Activated CD4-positive, alpha-beta T cell treated with anti-CD3 and anti-CD28 coated beads, Interleukin-2, amount 50 U/mL, for 16 hours (primary cell): ENCODE measurements around the gene ZNHIT6.
"Not testable (repeated sequence)": the region's sequence is repeated elsewhere in the genome, so short reads cannot be mapped to it uniquely, and the experiment has no call there.

Experiments used
- DNase-seq: peaks from one replicate; pipeline ENCODE4 v3.0.0-alpha.2; 2020

ZNHIT6 gene

DNA sequence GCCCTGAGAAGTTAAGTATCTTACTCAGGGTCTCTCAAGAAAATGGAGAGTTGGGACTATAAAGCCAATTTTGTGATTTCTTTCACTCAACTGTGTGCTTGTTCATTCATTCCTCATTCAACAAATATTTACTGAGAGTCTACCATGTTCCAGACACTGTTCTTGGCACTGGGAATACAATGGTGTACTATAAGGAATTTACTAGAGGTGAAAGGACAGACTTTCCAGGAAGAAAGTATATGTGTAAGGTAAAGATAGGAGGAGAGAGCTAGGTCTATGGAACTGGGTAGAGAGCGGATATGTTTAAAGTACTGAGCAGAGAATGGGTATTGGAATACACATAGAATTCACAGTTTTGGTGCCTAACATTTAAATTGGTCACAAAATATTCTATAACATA is 42.3 kb downstream of the ZNHIT6 start:
- DNase-seq: no peak

DNA sequence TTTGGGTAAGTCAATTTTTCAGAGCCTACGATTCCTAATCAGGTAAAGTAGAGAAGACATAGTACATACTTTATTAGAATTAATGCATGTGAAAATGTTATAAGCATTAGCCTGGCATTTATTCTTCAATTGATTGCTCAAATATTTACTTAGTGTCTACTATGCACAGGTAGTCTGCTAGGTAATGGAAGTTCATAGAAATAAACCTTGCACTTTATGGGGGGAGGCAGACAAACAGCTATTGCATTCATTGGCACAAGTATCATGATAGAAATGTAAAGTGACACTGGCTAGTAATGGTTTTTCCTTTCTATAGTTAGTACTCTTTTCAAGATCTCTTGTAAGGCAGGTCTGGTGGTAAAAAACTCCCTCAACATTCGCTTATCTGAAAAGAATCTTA is 44.9 kb downstream of the ZNHIT6 start:
- no peak for DNase-seq

DNA sequence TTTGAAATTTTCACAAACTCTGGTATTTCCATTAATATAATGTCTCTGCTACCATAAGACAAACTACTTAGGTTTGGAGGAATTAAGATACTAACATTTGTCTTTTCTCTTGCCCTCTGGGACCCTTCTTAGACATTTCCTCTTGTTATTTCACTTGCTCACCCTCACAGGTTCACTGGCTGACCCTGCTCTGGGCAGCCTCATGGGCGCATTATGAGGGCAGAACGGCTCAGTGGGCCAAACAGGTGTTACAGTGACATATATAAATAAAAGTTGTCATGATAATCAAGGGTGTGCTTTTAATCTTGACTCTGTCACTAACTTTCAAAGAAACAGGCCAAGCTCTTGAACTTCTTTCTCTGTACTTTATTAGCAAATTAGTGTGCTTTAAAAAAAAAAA is 46.5 kb downstream of the ZNHIT6 start:
- no peak for DNase-seq

DNA sequence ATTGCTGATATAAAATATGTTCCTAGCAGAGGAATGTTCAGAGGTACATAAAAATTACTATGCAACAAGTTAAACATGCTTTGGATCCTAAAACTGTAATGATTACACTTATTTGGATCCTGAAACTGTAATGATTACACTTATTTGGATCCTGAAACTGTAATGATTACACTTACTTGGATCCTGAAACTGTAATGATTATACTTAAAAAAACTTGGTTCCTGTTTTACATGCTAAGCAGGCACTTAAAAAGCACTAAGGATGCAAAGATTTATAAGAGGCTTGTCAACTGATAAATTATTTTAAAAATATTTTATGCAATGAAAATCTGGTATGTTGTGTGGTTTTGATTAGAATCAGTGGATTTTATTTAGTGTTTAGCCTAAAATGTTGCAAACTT is 47.7 kb downstream of the ZNHIT6 start:
- no peak for DNase-seq

DNA sequence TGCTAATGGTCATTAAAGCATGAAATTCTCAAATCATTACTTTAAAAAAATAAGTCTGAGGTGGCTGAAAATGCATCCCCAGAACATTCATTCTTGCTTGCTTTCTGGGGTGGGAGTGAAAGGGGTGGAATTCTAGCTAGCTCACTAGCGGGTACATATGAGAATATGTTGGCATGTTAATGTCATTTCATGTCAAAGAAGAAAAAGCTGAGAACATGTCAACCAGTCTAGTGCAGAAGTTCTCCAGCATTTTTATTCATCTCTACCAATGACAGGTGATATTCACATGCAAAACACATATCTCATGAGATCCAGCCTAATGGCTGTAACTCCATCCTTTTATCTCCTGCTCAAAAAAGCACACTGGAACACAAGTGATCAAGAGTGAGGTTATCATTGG is 49.1 kb downstream of the ZNHIT6 start:
- DNase-seq: no peak

DNA sequence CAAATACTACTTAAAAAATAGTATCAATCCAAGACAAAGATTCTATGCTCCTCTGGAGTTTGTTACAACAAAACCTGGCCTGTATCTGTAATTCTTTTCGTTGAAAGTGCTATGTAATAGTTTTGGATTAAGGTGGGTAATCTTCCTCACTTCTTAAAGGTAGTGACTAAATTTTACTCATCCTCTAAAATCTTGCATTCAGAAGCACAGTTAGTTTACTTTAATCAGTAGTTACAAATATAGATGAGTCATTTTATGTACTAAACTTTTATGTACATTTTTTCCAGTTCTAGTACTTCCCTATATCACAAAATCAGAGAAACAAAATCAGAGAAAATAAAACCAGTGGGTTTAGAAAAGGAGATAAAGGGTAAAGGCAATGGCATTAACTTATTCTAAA is 51.3 kb downstream of the ZNHIT6 start:
- no peak for DNase-seq

DNA sequence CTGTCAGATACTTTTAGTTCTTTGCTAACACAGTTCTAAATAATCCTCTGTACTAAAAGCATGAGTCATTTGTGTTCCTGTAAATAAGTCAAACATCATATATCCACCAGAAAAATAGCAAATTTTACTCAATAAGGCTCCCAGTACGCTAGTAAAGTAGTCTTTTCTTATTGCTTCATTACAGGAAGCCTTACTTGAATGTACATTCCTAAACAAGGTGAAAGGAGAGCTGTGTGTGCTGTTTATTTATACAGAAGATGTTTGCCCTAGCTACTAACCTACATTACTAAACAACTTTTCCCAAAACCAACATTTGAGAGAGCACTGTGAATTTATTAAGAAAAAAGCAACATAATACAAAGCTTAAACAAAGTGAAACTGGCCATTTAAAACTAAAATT is 52.0 kb downstream of the ZNHIT6 start:
- no peak for DNase-seq

DNA sequence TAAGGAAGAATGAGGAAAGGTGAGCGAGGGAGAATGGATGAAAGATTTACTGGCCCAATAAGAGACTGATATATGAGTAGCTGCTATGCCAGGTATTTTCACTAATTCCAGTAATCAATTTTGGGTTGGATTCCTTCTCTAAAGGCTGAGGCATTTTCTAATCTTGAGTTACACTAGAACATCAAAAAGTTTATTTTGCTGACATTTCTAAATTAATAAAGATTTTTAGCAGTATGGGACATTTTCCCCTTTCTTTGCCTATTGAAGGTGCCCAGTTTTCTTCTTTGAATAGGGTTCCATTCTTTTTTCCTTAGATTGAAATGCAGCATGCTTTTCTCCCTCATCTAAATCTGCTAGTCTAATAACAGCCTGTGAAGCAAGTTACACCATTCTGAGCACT is 52.9 kb downstream of the ZNHIT6 start:
- DNase-seq: no peak

DNA sequence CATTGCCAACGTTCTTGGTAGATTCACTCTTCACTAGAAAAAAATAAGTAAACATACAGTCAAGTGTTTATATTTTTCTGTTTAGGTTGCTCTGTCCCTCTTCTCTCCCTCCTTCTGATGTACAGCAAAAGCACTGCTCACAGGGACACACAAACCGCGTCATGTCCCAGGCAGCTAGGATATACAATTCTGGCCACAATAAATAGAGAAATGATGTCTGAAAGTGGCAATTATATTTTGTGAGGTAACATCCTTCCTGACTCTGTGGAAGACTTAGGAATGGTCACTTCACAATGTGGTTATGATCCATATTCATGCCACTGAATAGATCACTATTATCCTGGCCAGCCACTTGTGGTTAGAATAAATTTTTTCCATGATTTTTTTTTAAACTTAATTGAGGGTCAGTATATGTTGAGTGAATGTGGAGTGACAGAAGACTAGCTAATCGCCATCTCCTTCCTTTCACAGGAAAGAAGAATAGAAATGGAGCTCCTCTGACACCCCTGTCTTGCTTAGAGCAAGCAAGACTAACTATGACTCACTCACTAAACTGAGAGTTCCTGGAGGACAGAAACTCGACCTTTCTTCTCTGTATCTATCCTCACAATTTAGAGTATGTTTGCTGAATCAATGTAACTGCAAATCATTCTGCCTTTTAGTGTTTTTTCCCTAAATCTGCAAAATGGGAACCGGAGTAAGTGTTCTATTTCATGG is 54.0 kb downstream of the ZNHIT6 start:
- DNase-seq: no peak

DNA sequence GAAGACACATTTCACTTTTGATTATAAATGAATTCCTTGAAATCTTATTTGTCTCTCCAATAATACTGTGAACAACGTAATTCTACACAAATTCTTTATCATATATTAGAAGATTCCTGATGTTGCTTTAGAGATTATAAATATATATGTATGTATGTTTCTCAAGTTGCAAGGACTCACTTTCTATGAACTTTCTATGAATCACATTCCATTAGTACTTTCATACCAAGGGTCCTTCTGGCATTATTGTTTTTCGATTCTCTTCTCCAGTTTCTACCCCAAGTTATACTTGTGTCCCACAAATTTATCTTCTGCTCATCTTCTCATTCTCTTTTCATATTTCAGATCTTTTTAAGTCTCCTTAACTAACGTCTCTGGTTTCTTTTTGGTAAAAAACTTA is 55.9 kb downstream of the ZNHIT6 start:
- no peak for DNase-seq

DNA sequence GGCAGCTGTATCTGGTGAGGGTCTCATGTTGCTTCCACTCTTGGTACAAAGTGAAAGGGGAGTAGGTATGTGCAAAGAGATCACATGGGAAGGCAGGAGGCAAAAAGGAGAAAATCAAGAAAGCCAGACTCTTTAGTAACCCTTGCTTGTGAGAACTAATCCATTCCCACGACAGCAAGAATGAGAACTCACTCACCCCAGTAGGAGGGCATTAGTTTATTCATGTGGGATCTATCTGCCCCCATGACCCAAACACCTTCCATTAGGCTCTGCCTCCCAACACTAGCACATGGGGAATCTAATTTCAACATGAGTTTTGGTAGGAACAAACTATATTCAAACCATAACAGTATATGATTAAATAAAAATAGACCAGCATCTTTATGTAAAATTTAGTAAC is 57.6 kb downstream of the ZNHIT6 start:
- no peak for DNase-seq

DNA sequence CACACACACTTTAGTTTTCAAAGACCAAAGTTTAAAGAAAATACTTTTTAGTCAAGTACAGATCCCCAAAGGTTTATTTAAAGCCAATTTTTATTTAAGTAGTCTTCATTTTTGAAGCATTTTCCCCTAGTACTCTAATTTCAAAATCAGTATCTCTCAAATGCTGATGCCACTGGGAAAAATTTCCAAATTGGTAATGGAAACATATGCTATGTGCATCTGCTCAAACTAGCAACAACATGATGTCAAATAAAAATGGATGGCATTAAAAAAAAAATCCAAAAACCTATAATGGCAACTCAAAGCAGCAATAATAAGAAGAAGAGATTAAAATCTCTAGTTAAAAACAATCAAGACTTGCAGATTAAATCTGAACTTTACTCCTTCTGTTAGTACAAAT is 58.6 kb downstream of the ZNHIT6 start:
- no peak for DNase-seq

DNA sequence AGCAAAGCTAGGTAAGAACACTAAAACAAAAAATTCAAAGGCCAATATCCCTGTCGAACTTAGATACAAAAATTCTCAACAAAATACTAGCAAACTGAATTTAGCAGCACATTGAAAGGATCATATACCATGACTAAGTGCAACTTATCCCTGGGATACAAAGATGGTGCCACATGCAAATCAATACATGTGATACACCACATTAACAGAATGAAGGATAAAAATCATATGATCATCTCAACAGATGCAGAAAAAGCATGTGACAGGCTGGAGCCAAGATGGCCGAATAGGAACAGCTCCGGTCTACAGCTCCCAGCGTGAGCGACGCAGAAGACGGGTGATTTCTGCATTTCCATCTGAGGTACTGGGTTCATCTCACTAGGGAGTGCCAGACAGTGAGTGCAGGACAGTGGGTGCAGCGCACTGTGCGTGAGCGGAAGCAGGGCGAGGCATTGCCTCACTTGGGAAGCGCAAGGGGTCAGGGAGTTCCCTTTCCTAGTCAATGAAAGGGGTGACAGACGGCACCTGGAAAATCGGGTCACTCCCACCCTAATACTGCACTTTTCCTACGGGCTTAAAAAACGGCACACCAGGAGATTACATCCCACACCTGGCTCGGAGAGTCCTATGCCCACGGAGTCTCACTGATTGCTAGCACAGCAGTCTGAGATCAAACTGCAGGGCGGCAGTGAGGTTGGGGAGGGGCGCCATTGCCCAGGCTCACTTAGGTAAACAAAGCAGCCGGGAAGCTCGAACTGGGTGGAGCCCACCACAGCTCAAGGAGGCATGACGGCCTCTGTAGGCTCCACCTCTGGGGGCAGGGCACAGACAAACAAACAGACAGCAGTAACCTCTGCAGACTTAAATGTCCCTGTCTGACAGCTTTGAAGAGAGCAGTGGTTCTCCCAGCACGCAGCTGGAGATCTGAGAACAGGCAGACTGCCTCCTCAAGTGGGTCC is 66.4 kb downstream of the ZNHIT6 start:
- DNase-seq: not testable (repeated sequence)

DNA sequence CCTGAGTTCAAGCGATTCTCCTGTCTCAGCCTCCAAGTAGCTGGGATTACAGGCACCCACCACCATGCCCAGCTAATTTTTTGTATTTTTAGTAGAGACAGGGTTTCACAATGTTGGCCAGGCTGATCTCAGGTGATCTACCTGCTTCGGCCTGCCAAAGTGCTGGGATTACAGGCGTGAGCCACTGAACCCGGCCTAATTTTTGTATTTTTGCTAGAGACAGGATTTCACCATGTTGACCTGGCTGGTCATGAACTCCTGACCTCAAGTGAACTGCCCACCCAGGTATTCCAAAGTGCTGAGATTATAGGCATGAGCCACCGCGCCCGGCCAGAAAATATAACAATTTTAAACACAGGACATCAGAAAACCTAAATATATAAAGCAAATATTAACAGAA is 68.3 kb downstream of the ZNHIT6 start:
- not testable (repeated sequence) for DNase-seq

DNA sequence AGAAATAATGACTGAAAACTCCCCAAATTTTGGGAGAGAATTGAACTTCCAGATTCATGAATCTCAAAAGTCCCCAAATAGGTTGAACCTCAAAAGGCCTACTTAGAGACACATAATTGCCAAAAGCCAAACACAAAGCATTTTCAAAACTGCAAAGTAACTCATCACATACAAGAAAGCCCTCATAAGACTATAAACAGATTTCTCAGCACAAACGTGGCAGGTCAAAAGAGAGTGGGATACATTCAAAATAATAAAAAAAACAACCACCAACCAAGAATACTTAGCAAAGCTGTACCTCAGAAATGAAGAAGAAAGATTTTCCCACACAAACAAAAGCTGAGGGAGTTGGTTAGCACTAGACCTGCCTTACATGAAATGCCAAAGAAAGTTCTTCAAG is 69.8 kb downstream of the ZNHIT6 start:
- DNase-seq: no peak

DNA sequence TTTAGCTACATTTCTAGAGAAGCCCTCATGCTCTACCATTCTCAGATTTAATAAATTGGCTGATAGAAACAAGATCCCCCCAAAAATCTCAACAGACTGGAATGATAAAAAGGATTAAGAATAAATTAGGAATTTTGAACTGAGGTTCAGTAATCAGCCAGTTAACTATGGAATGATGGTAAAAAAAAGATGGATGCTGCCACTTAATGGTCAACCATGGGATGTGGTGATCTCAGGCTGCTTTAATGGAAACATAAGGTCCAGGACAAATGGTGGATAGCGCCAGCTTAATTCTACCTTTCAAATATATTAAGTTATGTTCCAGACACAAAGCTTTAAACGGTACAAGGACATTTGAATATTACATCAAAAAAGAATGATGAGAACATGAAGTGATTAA is 77.7 kb downstream of the ZNHIT6 start:
- DNase-seq: no peak

DNA sequence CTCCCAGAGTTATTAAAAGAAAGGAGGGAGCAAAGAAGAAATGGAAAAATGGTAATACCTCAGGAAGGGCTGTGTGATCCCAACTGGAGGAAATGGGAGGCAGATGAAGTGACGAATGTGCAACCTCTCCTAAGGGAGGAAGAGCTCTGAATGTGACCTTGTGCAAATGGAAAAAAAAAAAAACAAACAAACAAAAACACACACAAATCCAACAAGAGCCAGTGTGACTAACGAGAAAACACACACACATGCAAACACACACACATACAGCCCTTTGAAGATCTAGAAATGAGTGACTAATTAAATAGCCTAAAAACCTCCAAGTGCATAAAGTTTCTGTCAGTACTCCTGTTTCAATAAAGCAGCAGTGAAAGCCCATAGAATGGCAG is 78.7 kb downstream of the ZNHIT6 start:
- DNase-seq: no peak

DNA sequence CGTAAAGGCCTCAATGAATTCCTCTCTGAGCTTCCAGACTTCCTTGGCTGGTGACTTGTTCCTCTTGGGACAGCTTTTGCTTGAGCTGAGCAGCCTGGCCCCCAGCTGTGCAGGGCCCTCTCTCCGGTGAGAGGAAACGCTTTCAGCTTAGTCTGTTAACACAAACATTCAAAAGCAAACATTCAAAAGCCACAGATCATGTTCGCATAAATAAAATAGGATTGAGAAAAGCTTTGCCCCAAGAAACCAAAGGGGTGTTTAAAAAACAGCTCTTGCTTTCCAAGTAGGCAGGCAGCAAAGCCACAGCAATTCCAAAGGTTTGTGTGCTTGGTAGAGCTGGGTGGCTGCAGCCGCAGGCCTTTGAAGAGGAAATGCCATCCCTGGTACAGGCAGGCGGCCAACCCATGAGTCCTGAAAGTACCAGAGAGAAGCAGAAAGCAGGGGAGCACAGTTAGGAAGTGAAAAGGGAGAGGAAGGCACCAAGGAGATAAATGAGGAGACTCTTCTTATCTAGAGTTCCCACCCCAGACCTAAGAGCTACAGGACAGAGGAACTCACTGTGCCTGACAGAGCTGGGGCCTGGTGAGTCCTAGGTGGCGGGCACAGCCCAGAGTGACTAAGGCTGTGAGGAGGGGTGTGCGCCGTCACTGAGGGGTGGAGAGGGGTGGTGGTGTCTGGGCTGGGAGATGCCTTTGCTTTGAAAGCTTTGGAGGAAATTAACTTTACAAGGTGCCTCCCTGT is 79.3 kb downstream of the ZNHIT6 start:
- no peak for DNase-seq

DNA sequence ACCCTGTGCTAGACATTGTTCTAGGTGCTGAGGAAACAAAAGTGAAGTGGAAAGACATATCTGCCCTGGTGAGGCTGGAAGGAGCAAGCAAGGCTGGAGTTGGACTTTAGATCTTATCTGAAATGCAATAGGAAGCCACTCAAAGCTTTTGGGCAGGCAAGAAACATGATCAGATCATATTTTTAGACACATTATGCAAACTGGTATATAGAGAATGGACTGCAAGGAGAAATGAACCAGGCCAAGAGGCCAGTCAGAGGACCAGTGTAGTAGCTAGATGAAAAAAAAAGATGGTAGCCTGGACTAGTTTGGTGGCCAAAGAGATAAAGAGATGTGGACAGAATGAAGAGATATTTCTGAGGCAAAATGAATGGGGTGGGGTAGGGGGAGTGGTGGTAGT is 81.4 kb downstream of the ZNHIT6 start:
- DNase-seq: no peak

DNA sequence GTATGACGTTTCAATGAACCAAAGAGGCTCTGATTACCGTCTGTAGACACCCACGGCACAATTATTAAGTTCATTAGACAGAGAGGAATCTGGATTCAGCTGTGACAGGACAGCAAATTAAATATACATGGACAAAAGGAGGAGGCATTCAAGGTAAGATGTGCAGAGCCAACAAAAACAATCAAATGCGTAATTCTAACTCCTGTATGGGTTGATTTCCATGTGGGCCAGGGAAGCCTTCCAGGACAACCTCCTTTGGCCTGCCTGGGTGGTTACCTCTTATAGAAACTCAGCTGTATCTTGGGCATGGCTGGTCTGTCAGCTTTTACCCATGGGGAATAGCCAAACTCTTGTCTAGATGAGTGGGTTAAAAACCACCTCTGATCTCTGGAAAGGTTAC is 83.9 kb downstream of the ZNHIT6 start:
- DNase-seq: no peak

DNA sequence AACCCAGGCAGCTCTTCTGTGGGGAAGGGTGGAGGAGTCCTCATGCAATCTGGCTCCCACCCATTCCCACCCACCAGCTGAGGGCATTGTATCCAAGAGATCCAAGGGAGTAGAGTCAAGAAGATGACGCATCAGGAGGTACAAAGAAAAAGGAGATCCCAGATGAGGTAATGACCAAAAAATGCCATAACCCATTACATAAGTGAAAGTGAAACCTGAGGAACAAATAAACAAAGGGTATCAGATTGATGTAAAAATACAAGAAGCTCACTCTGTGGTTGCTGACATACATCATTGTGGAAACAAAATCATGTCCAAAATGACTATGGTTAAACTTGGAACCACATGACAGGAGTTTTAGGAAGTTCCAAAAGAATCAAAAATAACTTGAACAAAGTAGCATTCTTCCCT is 85.2 kb downstream of the ZNHIT6 start:
- peak; percentile 1 for DNase-seq

DNA sequence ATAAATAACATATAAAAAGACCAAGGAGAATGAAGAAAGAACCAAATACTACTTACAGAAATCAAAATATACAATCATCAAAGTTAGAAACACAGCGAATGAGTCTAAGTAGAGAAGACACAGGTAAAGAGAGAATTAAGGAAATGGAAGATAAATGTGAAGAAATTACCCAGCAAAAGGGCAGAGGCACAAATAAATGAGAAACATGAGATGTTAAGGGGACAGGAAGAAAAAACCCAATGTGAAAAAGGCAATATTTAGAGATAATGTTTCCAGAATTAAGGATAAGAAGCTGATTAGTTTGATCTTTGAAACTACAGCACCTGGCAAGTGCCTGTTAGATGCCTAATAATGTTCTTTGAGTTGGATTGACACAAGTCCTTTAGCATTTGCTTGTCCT is 86.8 kb downstream of the ZNHIT6 start:
- DNase-seq: no peak

DNA sequence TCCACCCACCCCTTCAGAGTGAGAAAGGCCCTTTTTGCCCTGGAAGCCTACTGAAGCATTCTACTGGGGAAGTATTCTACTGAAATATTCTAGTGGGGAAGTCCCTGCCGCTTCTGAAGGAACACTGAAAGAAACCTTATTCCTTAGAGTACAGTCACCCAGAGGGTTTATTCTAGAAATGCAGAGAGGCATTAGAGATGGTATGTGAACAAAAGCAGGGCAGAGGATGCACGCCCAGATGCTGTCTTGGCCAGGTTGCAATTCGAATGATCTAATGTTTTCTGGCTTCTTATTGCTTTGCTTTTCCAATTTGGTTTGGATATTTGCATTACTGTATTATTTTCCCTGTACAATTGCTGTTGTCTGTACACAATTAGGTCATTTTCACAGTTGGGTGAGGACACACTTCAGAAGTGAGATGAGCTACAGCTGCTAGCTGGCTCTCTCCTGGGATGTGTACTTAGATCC is 90.6 kb downstream of the ZNHIT6 start:
- DNase-seq: no peak

DNA sequence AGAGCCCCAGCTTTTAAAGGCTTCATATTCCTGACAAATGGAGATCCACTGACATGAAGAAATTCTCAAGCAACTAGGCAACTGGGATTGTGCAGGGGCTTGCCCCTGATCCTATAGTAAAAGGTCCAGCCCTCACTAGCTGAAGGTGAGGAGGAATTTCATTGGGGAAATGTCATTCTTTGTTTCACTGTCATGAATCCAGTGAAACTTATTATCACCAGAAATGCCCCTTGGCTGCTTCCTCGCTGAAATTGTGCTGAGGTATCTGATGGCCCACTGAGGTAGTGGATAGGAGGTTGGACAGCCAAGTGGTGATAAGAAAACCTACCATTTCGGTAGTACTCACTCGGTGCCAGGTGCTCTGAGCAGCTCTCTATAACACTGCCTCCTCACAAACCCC is 91.5 kb downstream of the ZNHIT6 start:
- no peak for DNase-seq
